ENCODE results near the gene ZNF516.

ZNF516 gene

GRCh38 chr18:76420898-76421684 lies 74.0 kb downstream of the ZNF516 start:
- no peak overlapping the region for H3K27ac ChIP-seq (ENCODE audit: poor library complexity, severe bottlenecking)
- no peak overlapping the region for H3K4me3 ChIP-seq (ENCODE audit: severe bottlenecking)
- no peaks in the 10 kb centered on the region for H3K36me3 ChIP-seq (ENCODE audit: low read depth)
- H3K9me3 ChIP-seq (ENCODE audit: severe bottlenecking): no peaks in the 10 kb centered on the region
- H3K27me3 ChIP-seq (ENCODE audit: insufficient read depth, poor library complexity, severe bottlenecking): no peaks in the 10 kb centered on the region
- ATAC-seq (ENCODE audit: low read depth): no peak
- DNase-seq (ENCODE audit: low spot score): no peak
- no peaks in the 10 kb centered on the region for H3K4me1 ChIP-seq (ENCODE audit: insufficient read depth, poor library complexity, severe bottlenecking)
- TF ChIP-seq, protein P1, sequence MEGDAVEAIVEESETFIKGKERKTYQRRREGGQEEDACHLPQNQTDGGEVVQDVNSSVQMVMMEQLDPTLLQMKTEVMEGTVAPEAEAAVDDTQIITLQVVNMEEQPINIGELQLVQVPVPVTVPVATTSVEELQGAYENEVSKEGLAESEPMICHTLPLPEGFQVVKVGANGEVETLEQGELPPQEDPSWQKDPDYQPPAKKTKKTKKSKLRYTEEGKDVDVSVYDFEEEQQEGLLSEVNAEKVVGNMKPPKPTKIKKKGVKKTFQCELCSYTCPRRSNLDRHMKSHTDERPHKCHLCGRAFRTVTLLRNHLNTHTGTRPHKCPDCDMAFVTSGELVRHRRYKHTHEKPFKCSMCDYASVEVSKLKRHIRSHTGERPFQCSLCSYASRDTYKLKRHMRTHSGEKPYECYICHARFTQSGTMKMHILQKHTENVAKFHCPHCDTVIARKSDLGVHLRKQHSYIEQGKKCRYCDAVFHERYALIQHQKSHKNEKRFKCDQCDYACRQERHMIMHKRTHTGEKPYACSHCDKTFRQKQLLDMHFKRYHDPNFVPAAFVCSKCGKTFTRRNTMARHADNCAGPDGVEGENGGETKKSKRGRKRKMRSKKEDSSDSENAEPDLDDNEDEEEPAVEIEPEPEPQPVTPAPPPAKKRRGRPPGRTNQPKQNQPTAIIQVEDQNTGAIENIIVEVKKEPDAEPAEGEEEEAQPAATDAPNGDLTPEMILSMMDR (IDR thresholded peaks at IDR 0.05; ENCODE audit: poor library complexity, severe bottlenecking): no peak

DNA sequence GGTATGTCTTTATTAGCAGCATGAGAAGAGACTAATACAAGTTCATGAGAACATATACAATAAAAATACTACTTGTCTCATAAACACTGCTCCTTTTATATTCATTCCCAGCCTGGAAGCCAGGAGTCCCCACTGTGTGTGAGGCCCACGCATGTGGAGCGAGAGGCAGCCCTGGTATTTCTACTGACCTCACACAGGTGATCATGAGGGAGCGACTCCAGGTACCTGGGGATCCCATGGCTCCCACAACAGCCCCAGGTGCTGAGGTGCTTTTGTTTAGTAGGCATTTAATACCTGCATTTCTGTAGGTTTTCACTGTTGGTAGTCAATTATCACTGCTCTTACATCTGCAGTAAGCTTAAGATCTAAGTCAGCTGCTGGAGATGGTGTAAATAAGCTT lies 75.2 kb downstream of the ZNF516 start:
- ATAC-seq (ENCODE audit: low read depth) (no peak), DNase-seq (ENCODE audit: low spot score) (no peak)
- TF ChIP-seq, protein P1 (IDR thresholded peaks at IDR 0.05; ENCODE audit: poor library complexity, severe bottlenecking): no peak
- Histone ChIP-seq H3K4me3 (ENCODE audit: severe bottlenecking) (no peak overlapping the region), H3K9me3 (ENCODE audit: severe bottlenecking) (no peaks in the 10 kb centered on the region), H3K27me3 (ENCODE audit: insufficient read depth, poor library complexity, severe bottlenecking) (no peaks in the 10 kb centered on the region), H3K4me1 (ENCODE audit: insufficient read depth, poor library complexity, severe bottlenecking) (no peaks in the 10 kb centered on the region), H3K36me3 (ENCODE audit: low read depth) (no peaks in the 10 kb centered on the region), H3K27ac (ENCODE audit: poor library complexity, severe bottlenecking) (no peak overlapping the region)

DNA sequence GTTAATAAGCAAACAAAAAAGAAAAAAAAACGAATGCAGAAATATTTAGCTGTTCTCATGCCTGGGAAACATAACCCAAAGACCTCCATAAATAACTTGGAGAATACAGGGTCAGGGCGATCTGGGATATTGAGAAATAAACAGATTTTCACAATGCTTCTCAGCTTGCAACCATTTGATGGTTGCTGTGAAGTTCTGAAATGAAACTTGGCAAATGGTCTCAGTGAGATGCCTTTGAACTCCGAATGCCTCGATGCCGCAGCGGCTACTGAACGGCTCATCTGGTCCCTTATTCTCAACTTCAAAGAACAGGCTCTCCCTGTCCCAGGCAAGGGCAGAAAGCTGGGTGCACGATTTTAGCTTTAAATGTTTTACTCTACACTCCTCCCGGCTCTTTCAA lies 78.1 kb downstream of the ZNF516 start:
- Histone ChIP-seq H3K9me3 (ENCODE audit: severe bottlenecking) (no peaks in the 10 kb centered on the region), H3K27ac (ENCODE audit: poor library complexity, severe bottlenecking) (no peak overlapping the region), H3K27me3 (ENCODE audit: insufficient read depth, poor library complexity, severe bottlenecking) (no peaks in the 10 kb centered on the region), H3K36me3 (ENCODE audit: low read depth) (no peaks in the 10 kb centered on the region), H3K4me3 (ENCODE audit: severe bottlenecking) (no peak overlapping the region), H3K4me1 (ENCODE audit: insufficient read depth, poor library complexity, severe bottlenecking) (no peaks in the 10 kb centered on the region)
- DNase-seq (ENCODE audit: low spot score) (no peak), ATAC-seq (ENCODE audit: low read depth) (no peak)
- TF ChIP-seq, protein P1 (IDR thresholded peaks at IDR 0.05; ENCODE audit: poor library complexity, severe bottlenecking): no peak

GRCh38 chr18:76414936-76415621 lies 80.0 kb downstream of the ZNF516 start:
- no peak for DNase-seq (ENCODE audit: low spot score)
- H3K27me3 ChIP-seq (ENCODE audit: insufficient read depth, poor library complexity, severe bottlenecking): no peaks in the 10 kb centered on the region
- H3K4me3 ChIP-seq (ENCODE audit: severe bottlenecking): no peak overlapping the region
- no peak for ATAC-seq (ENCODE audit: low read depth)
- TF ChIP-seq, protein P1 (IDR thresholded peaks at IDR 0.05; ENCODE audit: poor library complexity, severe bottlenecking): no peak
- H3K9me3 ChIP-seq (ENCODE audit: severe bottlenecking): no peaks in the 10 kb centered on the region
- no peak overlapping the region for H3K27ac ChIP-seq (ENCODE audit: poor library complexity, severe bottlenecking)
- no peaks in the 10 kb centered on the region for H3K36me3 ChIP-seq (ENCODE audit: low read depth)
- no peaks in the 10 kb centered on the region for H3K4me1 ChIP-seq (ENCODE audit: insufficient read depth, poor library complexity, severe bottlenecking)

All from RWPE2 (cell line).